Non-pigmented ciliary epithelial cell (primary cell): ENCODE results near the gene ZDHHC11.
"Not testable (repeated sequence)": the region's sequence is repeated elsewhere in the genome, so short reads cannot be mapped to it uniquely, and the experiment has no call there.

Experiments used
- DNase-seq: peaks from one replicate; pipeline ENCODE4 v3.0.0-alpha.2; 2010; ENCODE audit warnings: low read depth

Gene ZDHHC11

DNA sequence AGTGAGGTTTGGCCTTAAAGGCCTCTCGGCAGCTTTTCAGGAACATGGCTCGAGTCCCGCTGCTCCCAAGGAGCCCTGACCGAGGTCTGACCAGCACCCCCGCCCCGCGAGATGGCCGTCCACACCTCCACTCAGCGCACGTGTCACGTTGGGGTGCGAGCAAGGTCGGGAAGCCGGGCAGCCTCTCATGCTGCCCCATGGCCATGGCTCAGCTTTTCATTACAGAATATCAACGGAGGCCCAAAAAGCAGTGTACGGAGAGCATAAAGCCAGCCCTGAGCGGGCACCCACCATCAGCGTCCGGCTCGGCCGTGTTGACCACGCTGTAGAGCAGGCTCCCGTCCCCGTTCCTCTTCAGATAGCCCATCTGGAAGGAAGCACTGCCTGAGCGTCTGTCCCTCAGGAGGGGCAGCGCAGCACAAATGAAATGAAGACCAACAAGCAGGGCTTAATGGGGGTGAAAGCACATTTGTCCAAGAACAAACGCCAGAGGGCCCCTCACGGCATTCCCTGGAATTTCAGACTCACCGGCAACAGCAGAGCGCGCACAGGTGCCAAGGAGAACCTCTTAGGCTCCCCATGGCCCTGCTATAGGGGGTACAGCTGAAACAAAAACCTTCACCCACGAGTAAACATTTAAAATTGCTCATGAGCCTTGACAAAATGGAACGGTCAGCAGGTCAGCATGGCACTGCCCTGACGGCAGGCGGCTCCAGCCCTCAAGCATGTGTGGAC, 30.2 kb upstream of the ZDHHC11 start:
- no peak for DNase-seq

DNA sequence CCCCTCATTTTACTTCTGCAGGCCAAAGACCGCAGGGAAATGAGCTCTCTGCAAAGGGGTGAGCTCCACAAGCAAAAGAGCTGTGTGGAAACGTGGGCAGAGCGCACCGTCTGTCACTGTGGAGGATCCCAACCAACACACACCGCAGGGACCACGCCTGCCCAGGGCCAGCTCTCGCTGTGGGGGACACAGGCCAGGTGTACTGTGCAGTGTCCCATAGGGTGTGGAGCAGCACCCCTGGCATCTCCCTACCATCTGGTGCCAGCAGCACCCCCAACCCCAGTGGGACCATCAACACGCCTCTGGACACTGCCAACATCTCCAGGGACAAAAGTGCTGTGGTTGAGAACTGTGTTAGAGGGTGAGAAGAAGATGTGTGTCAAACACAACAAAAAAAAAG, 27.9 kb upstream of the ZDHHC11 start:
- not testable (repeated sequence) for DNase-seq

DNA sequence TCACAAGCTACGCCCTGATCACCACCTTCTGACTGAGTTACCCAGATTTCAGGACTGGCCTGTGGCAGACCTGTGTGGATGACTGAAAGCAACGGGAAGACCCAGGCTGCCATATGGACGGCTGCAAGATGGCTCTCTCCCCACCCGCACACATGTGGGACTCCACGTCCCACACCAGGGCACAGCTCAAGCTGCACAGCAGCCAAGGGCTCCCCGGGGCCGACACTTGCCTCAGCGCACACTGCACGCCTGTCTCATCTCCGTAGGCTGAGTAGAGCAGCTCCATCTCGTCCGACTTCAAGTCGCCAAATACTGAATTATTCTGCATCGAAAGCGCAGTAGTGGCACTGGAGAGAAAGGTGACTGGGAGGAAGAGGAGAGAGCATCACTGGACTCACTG, 27.3 kb upstream of the ZDHHC11 start:
- no peak for DNase-seq

GRCh38 chr5:876398-877365, 25.9 kb upstream of the ZDHHC11 start:
- no peak for DNase-seq

- DNase-seq: no peak
Measured at GRCh38 chr5:875931-876330, 25.1 kb upstream of the ZDHHC11 start.

GRCh38 chr5:873328-873727, 22.5 kb upstream of the ZDHHC11 start:
- no peak for DNase-seq

GRCh38 chr5:872301-872700, 21.5 kb upstream of the ZDHHC11 start:
- DNase-seq: no peak

- DNase-seq: no peak
Measured at GRCh38 chr5:871596-872298, 21.0 kb upstream of the ZDHHC11 start.

DNA sequence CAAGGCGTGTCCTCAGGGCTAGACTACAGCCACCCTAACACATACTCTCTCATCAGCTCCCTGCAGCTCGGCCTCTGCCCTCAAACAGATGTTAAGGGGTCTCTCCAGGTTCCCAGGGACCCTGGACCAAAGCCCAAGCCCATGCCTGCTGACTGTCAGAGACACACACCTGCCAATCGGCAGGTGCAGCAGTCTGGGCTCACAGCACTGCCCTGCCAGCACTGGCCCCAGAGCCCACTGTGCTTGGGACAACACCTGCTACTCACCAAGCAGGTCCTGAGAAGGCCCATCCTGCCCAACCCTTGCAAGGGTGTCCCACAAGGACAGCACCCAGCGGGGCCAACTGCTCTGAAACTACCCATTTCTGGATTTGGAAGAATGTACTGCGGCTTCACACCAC, 20.2 kb upstream of the ZDHHC11 start:
- DNase-seq: no peak

- no peak for DNase-seq
Measured at GRCh38 chr5:868428-869135, 17.8 kb upstream of the ZDHHC11 start.

DNA sequence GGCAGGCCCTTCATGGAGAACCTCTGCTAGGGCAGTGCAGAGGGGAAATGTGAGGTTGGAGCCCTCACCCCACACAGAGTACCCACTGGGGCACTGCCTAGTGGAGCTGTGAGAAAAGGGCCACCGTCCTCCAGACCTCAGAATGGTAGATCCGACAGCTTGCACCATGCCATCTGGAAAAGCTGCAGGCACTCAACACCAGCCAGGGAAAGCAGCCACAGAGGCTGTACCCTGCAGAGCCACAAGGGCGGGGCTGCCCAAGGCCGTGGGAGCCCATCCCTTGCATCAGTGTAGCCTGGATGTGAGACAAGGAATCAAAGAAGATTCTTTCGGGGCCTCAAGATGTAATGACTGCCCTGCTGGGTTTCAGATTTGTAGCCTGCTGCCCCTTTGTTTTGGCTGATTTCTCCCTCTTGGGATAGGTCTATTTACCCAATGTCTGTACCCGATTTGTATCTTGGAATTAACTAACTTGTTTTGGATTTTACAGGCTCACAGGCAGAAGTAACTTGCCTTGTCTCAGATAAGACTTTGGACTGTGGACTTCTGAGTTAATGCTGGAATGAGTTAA, 16.6 kb upstream of the ZDHHC11 start:
- DNase-seq: no peak

GRCh38 chr5:865771-866170, 15.0 kb upstream of the ZDHHC11 start:
- DNase-seq: no peak

- DNase-seq: no peak
Measured at GRCh38 chr5:865168-865521, 14.4 kb upstream of the ZDHHC11 start.

- DNase-seq: no peak
Measured at GRCh38 chr5:864492-865167, 13.8 kb upstream of the ZDHHC11 start.

- no peak for DNase-seq
Measured at GRCh38 chr5:863244-863805, 12.5 kb upstream of the ZDHHC11 start.

- DNase-seq: peak; percentile 9
Measured at GRCh38 chr5:862367-863243, 11.8 kb upstream of the ZDHHC11 start.

GRCh38 chr5:861442-862366, 10.9 kb upstream of the ZDHHC11 start:
- DNase-seq: no peak

DNA sequence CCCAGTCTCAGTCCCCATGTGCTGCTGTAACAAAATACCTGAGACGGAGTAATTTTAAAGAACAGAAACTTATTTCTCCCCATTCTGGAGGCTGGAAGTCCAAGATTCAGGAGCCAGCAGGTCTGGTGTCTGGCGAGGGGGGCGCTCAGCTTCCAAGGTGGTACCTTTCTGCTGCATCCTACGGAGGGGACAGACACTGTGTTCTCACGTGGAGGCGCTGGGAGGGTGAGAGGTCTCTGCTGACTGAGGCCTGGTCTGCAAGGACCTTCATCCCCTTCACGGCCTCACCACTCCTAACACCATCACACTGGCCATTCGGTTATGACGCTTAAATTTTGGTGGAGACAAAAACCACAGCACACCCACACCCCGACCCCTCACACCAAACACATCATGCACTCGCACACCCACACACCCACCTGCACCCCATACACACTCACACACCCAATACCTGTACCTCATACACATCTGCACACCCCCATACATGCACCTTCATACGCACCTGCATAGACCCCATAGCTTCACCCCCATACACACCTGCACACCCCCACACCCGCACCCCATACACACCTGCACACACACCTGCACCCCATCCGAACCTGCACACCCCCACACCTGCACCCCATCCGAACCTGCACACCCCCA, 9.8 kb upstream of the ZDHHC11 start:
- DNase-seq: no peak
